PC-3 (cell line): ENCODE results near the gene PIGL. TPM values are rescaled to one million over a fixed set of nuclear protein-coding genes. Genes with fewer than 3 reads are reported as not detected.

ENCODE experiments used
- ATAC-seq: fragments of 200-7000 bp; cut with Tn5 transposase; 2 replicates; pipeline ENCODE4 v1.9.1; 2020; ENCODE audit warnings: mild to moderate bottlenecking, moderate library complexity
- BruUV-seq: library from RNA; stranded (reverse); fragments of 400-500 nt; replicated peaks from 2 replicates; lab custom pipeline; 2021; lab: Mats Ljungman, UMichigan
- CTCF ChIA-PET: fragments of 300-600 bp; sonication (Branson Sonifier 250); formaldehyde crosslinking; loops from one replicate; lab custom pipeline; 2022; ENCODE audit warnings: antibody characterized with exemption; lab: Charles Lee
- POLR2A ChIA-PET: fragments of 300-600 bp; sonication (Branson Sonifier 250); formaldehyde crosslinking; loops from one replicate; lab custom pipeline; 2022; ENCODE audit warnings: antibody characterized with exemption; ENCODE audit not compliant: unreplicated experiment; lab: Charles Lee
- DNase-seq: peaks from one replicate; pipeline ENCODE4 v3.0.0-alpha.2; 2015
- H2AFZ ChIP-seq: fragments of 300-600 bp; sonication (generic); 2 replicates; pipeline ENCODE4 v1.6.0; 2016; ENCODE audit warnings: antibody characterized with exemption, low read length
- H3F3A ChIP-seq: fragments of 300-600 bp; sonication (generic); one replicate; pipeline ENCODE4 v1.6.0; 2017; ENCODE audit warnings: antibody characterized with exemption, low read length, control low read depth, mild to moderate bottlenecking; ENCODE audit not compliant: unreplicated experiment
- H3K27ac ChIP-seq: fragments of 300-600 bp; sonication (generic); 2 replicates; pipeline ENCODE4 v1.5.1; 2016; ENCODE audit warnings: mild to moderate bottlenecking, low read length
- H3K27me3 ChIP-seq: fragments of 300-600 bp; sonication (generic); 2 replicates; pipeline ENCODE4 v1.6.1; 2016; ENCODE audit warnings: low read length, mixed read lengths
- H3K36me3 ChIP-seq: fragments of 300-600 bp; sonication (generic); 2 replicates; pipeline ENCODE4 v1.6.1; 2016; ENCODE audit warnings: low read depth, mixed run types, low read length, mixed read lengths
- H3K4me1 ChIP-seq: fragments of 300-600 bp; sonication (generic); 2 replicates; pipeline ENCODE4 v1.5.1; 2016; ENCODE audit warnings: low read length; ENCODE audit not compliant: insufficient read depth
- H3K4me2 ChIP-seq: fragments of 300-600 bp; sonication (generic); 2 replicates; pipeline ENCODE4 v1.6.0; 2016; ENCODE audit warnings: low read length
- H3K4me3 ChIP-seq: fragments of 300-600 bp; sonication (generic); 2 replicates; pipeline ENCODE4 v1.5.1; 2016; ENCODE audit warnings: mild to moderate bottlenecking, low read length, mixed read lengths
- H3K79me2 ChIP-seq: fragments of 300-600 bp; sonication (generic); 2 replicates; pipeline ENCODE4 v1.6.1; 2017; ENCODE audit warnings: low read length, mixed read lengths
- H3K9ac ChIP-seq: fragments of 300-600 bp; sonication (generic); 2 replicates; pipeline ENCODE4 v1.6.0; 2016; ENCODE audit warnings: mild to moderate bottlenecking, low read length
- H3K9me2 ChIP-seq: fragments of 300-600 bp; sonication (generic); replicated peaks from 2 replicates; pipeline ENCODE4 v1.6.1; 2016; ENCODE audit warnings: mixed run types, low read length, mixed read lengths
- H3K9me3 ChIP-seq: fragments of 300-600 bp; sonication (generic); 2 replicates; pipeline ENCODE4 v1.6.1; 2016; ENCODE audit warnings: low read length, mixed read lengths
- H4K20me1 ChIP-seq: fragments of 300-600 bp; sonication (generic); 2 replicates; pipeline ENCODE4 v1.6.1; 2016; ENCODE audit warnings: low read length, mixed read lengths
- EZH2 ChIP-seq: fragments of 300-600 bp; sonication (generic); IDR thresholded peaks from one replicate; pipeline ENCODE4 v1.6.1; 2017; ENCODE audit warnings: antibody characterized with exemption, mild to moderate bottlenecking, low read length; ENCODE audit not compliant: unreplicated experiment
- EZH2phosphoT487 ChIP-seq: fragments of 300-600 bp; sonication (generic); IDR thresholded peaks from 2 replicates; pipeline ENCODE4 v1.6.1; 2018; ENCODE audit warnings: mild to moderate bottlenecking, antibody characterized with exemption, low read length, borderline replicate concordance
- intact Hi-C: fragments of 100-400 bp; cut with micrococcal nuclease; formaldehyde crosslinking; loops from 2 replicates; pipeline ENCODE4 v1.9.0; 2023
- total RNA-seq: library from RNA; depleted of rRNA; stranded (reverse); fragments of >200 nt; gene quantifications from 2 replicates; pipeline ENCODE4 v1.2.3, GENCODE V29; 2014
- TF ChIP-seq, protein P1 (sequence below): fragments of 300-600 bp; sonication (generic); conservative IDR thresholded peaks from 2 replicates; pipeline ENCODE4 v1.5.1; 2017; ENCODE audit warnings: antibody characterized with exemption, low read depth, mild to moderate bottlenecking, low read length

Gene PIGL
- total RNA-seq, 1 experiment from 2014 or later = 37.4 TPM

DNA sequence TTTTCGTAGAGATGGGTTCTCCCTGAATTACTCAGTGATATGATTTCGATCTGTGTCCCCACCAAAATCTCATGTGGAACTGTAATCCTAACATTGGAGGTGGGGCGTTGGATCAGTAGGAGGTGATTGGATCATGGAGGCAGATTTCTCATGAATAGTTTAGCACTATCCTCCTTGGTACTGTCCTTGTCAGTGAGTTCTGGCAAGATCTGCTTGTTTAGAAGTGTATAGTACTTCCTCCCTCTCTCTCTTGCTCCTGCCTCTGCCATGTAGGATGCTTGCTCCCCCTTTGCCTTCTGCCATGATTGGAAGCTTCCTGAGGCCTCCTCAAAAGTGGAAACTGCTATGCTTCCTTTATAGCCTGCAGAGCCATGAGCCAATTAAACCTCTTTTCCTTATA, 22.9 kb downstream of the PIGL start:
- no peak overlapping the region for H3K4me2 ChIP-seq
- H3F3A ChIP-seq = peaks cover 6% of the 10 kb centered on the region
- DNase-seq (no peak), ATAC-seq (no peak)
- intact Hi-C loops = no loop called here
- no peaks in the 10 kb centered on the region for H4K20me1 ChIP-seq
- H3K9me3 ChIP-seq = no peaks in the 10 kb centered on the region
- BruUV-seq = no TSS peak
- H2AFZ ChIP-seq = no peak overlapping the region
- H3K9me2 ChIP-seq = no peaks in the 10 kb centered on the region
- H3K27me3 ChIP-seq = no peaks in the 10 kb centered on the region
- no peak overlapping the region for H3K4me3 ChIP-seq
- POLR2A ChIA-PET = no interaction called here
- peaks cover 11% of the 10 kb centered on the region; the same call in 1 of the 2 replicates for H3K79me2 ChIP-seq
- H3K9ac ChIP-seq = no peak overlapping the region
- no peak for TF ChIP-seq EZH2
- TF ChIP-seq, protein P1, sequence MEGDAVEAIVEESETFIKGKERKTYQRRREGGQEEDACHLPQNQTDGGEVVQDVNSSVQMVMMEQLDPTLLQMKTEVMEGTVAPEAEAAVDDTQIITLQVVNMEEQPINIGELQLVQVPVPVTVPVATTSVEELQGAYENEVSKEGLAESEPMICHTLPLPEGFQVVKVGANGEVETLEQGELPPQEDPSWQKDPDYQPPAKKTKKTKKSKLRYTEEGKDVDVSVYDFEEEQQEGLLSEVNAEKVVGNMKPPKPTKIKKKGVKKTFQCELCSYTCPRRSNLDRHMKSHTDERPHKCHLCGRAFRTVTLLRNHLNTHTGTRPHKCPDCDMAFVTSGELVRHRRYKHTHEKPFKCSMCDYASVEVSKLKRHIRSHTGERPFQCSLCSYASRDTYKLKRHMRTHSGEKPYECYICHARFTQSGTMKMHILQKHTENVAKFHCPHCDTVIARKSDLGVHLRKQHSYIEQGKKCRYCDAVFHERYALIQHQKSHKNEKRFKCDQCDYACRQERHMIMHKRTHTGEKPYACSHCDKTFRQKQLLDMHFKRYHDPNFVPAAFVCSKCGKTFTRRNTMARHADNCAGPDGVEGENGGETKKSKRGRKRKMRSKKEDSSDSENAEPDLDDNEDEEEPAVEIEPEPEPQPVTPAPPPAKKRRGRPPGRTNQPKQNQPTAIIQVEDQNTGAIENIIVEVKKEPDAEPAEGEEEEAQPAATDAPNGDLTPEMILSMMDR = no peak
- TF ChIP-seq EZH2phosphoT487 = no peak
- H3K27ac ChIP-seq = no peak overlapping the region
- peaks cover 4% of the 10 kb centered on the region; the same call in 1 of the 2 replicates for H3K4me1 ChIP-seq
- CTCF ChIA-PET = no interaction called here
- H3K36me3 ChIP-seq = no peaks in the 10 kb centered on the region; the same call in 1 of the 2 replicates

DNA sequence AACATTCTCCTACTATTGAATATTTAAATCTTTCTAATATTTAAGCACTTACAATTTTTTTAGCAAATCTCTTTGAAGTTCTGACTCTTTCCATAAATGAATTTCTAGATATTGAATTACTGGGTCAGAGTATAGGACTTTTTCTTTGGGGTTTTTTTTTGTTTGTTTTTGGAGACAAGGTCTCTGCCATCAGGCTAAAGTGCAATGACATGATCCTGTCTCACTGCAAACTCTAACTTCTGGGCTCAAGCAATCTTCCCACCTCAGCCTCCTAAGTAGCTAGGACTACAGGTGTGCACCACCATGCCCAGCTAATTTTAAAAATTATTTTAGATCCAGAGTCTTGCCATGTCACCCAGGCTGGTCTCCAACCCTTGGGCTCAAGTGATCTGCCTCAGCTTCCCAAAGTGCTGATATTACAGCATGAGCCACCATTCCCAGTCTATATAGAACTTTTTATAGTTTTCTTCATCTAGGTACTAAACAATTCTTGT, 24.9 kb downstream of the PIGL start:
- no peaks in the 10 kb centered on the region for H3K36me3 ChIP-seq
- intact Hi-C loops = no loop called here
- H3F3A ChIP-seq = peaks cover 6% of the 10 kb centered on the region
- TF ChIP-seq EZH2 (no peak), EZH2phosphoT487 (no peak)
- TF ChIP-seq, protein P1 = no peak
- H3K27ac ChIP-seq = no peak overlapping the region
- CTCF ChIA-PET = no interaction called here
- POLR2A ChIA-PET = no interaction called here
- no peak overlapping the region for H3K9ac ChIP-seq
- H3K4me2 ChIP-seq = no peak overlapping the region
- no peak overlapping the region for H2AFZ ChIP-seq
- DNase-seq (no peak), ATAC-seq (no peak)
- H3K4me3 ChIP-seq = no peak overlapping the region
- H3K9me2 ChIP-seq = no peaks in the 10 kb centered on the region
- H3K4me1 ChIP-seq = peaks cover 4% of the 10 kb centered on the region; the same call in 1 of the 2 replicates
- no TSS peak for BruUV-seq
- peaks cover 11% of the 10 kb centered on the region; the same call in 1 of the 2 replicates for H3K79me2 ChIP-seq
- no peaks in the 10 kb centered on the region for H3K9me3 ChIP-seq
- no peaks in the 10 kb centered on the region for H4K20me1 ChIP-seq
- H3K27me3 ChIP-seq = no peaks in the 10 kb centered on the region

DNA sequence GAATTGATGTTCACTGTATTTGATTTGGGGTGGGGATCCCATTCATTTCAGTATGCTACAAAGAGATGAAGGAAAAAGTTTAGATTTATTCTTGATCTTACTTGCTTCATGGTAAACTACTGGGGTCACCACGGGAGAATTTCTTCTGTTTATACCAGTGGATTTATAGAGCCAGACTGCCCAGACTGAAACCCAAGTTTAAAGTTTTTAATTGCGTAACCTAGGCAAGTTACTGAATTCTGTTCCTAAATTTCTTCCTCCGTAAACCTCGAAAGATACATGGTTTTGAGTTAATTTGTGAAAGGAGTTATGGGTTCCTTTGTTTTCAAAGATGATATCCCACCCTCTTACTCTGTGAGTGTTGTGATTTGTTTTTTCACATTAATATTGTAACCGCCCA, 26.4 kb downstream of the PIGL start:
- no peak overlapping the region for H3K4me2 ChIP-seq
- H3K4me3 ChIP-seq = no peak overlapping the region
- CTCF ChIA-PET = no interaction called here
- TF ChIP-seq, protein P1 = no peak
- TF ChIP-seq EZH2 = no peak
- TF ChIP-seq EZH2phosphoT487 = no peak
- H3K9me3 ChIP-seq = no peaks in the 10 kb centered on the region
- no peak overlapping the region for H3K27ac ChIP-seq
- peaks cover 4% of the 10 kb centered on the region; the same call in 1 of the 2 replicates for H3K4me1 ChIP-seq
- BruUV-seq = no TSS peak
- POLR2A ChIA-PET = no interaction called here
- intact Hi-C loops = no loop called here
- H4K20me1 ChIP-seq = no peaks in the 10 kb centered on the region
- DNase-seq = no peak
- H3K9me2 ChIP-seq = no peaks in the 10 kb centered on the region
- no peak overlapping the region for H3K9ac ChIP-seq
- no peaks in the 10 kb centered on the region for H3K36me3 ChIP-seq
- H3K79me2 ChIP-seq = peaks cover 11% of the 10 kb centered on the region; the same call in 1 of the 2 replicates
- ATAC-seq = no peak
- H3K27me3 ChIP-seq = no peaks in the 10 kb centered on the region
- peaks cover 6% of the 10 kb centered on the region for H3F3A ChIP-seq
- H2AFZ ChIP-seq = no peak overlapping the region
